RWPE2 (cell line): Measurements from ENCODE around the gene CTNNAL1.
"Not testable (repeated sequence)": the region's sequence is repeated elsewhere in the genome, so short reads cannot be mapped to it uniquely, and the experiment has no call there.

ENCODE experiments used
- ATAC-seq: fragments of 200-7000 bp; cut with Tn5 transposase; 3 replicates; pipeline ENCODE4 v1.9.1; 2021; ENCODE audit warnings: low read depth
- DNase-seq: peaks from one replicate; pipeline ENCODE4 v3.0.0-alpha.2; 2020; ENCODE audit warnings: low spot score
- H3K27ac ChIP-seq: fragments of 450-650 bp; 2 replicates; pipeline ENCODE4 v1.5.1; 2017; ENCODE audit warnings: mild to moderate bottlenecking; ENCODE audit not compliant: poor library complexity, severe bottlenecking
- H3K27me3 ChIP-seq: fragments of 250-450 bp; sonication (Bioruptor Pico); 2 replicates; pipeline ENCODE4 v1.5.1; 2021; ENCODE audit warnings: mild to moderate bottlenecking, moderate library complexity; ENCODE audit not compliant: insufficient read depth, poor library complexity, severe bottlenecking
- H3K36me3 ChIP-seq: fragments of 250-450 bp; sonication (Bioruptor Pico); 2 replicates; pipeline ENCODE4 v1.5.1; 2020; ENCODE audit warnings: low read depth, mild to moderate bottlenecking, moderate library complexity
- H3K4me1 ChIP-seq: fragments of 250-450 bp; sonication (Bioruptor Pico); 2 replicates; pipeline ENCODE4 v1.5.1; 2021; ENCODE audit warnings: mild to moderate bottlenecking, moderate library complexity; ENCODE audit not compliant: insufficient read depth, poor library complexity, severe bottlenecking
- H3K4me3 ChIP-seq: fragments of 250-450 bp; sonication (Bioruptor Pico); 2 replicates; pipeline ENCODE4 v1.5.1; 2021; ENCODE audit warnings: mild to moderate bottlenecking, moderate library complexity; ENCODE audit not compliant: severe bottlenecking
- H3K9me3 ChIP-seq: fragments of 250-450 bp; sonication (Bioruptor Pico); 2 replicates; pipeline ENCODE4 v1.5.1; 2021; ENCODE audit warnings: mild to moderate bottlenecking, moderate library complexity; ENCODE audit not compliant: severe bottlenecking
- CTCF ChIP-seq: fragments of 450-650 bp; IDR thresholded peaks from one replicate; pipeline ENCODE4 v1.5.1; 2017; ENCODE audit warnings: mild to moderate bottlenecking, moderate library complexity; ENCODE audit not compliant: poor library complexity, severe bottlenecking

Gene CTNNAL1

GRCh38 chr9:108900176-108900575 is 113.1 kb downstream of the CTNNAL1 start:
- H3K4me3 ChIP-seq, result no peak overlapping the region
- no peak for TF ChIP-seq CTCF
- ATAC-seq (no peak), DNase-seq (no peak)
- H3K4me1 ChIP-seq, result no peaks in the 10 kb centered on the region
- H3K27ac ChIP-seq, result no peak overlapping the region
- no peaks in the 10 kb centered on the region for H3K9me3 ChIP-seq
- H3K36me3 ChIP-seq, result peaks cover 92% of the 10 kb centered on the region
- no peaks in the 10 kb centered on the region for H3K27me3 ChIP-seq

- H3K27me3 ChIP-seq, DNase-seq, H3K4me1 ChIP-seq, H3K4me3 ChIP-seq, H3K9me3 ChIP-seq, H3K27ac ChIP-seq, ATAC-seq: not testable (repeated sequence)
- H3K36me3 ChIP-seq, result peaks cover 92% of the 10 kb centered on the region
Observed at GRCh38 chr9:108899023-108899695, 114.1 kb downstream of the CTNNAL1 start.

GRCh38 chr9:108897324-108898096 is 115.8 kb downstream of the CTNNAL1 start:
- Histone ChIP-seq H3K27ac (no peak overlapping the region), H3K9me3 (no peaks in the 10 kb centered on the region), H3K4me1 (no peaks in the 10 kb centered on the region), H3K36me3 (peaks cover 90% of the 10 kb centered on the region), H3K4me3 (no peak overlapping the region), H3K27me3 (no peaks in the 10 kb centered on the region)
- no peak for TF ChIP-seq CTCF
- ATAC-seq (no peak), DNase-seq (no peak)

- TF ChIP-seq CTCF, result no peak
- no peaks in the 10 kb centered on the region for H3K9me3 ChIP-seq
- ATAC-seq (no peak), DNase-seq (no peak)
- peaks cover 91% of the 10 kb centered on the region for H3K36me3 ChIP-seq
- no peak overlapping the region for H3K27ac ChIP-seq
- H3K4me3 ChIP-seq, result no peak overlapping the region
- H3K4me1 ChIP-seq, result no peaks in the 10 kb centered on the region
- H3K27me3 ChIP-seq, result no peaks in the 10 kb centered on the region
Observed at GRCh38 chr9:108894225-108894997, 118.9 kb downstream of the CTNNAL1 start.
